Islet of Langerhans (tissue), 1 donor: ENCODE results near the gene KRTAP20-1.

Experiments used
- FAIRE-seq: peaks from one replicate; lab custom pipeline; 2011; peaks lifted over from hg19 to GRCh38; lab: Jason Lieb, UNC

Gene KRTAP20-1

DNA sequence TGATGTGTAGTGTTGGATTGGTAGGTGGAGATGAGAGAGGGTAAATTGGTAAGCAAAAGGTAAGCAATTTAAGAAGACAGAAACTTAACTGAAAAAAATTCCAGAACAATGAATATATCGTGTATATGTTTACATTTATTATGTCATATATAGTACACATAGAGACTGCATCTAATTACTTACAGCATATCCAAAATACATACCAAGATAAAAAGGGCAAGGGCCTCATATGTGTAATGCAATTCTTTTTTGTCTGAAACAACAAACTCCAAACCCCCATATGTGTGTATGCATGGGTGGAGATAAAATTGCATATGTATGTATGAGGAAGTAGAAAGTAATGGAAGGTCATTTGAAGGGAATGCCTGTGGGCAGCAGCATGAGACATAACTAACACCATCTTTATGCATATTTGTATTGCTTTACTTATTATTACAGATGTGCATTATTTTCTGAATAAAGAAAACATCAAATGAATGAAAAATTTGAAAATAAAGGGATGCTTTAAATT is 30.7 kb downstream of the KRTAP20-1 start:
- no peak for FAIRE-seq

DNA sequence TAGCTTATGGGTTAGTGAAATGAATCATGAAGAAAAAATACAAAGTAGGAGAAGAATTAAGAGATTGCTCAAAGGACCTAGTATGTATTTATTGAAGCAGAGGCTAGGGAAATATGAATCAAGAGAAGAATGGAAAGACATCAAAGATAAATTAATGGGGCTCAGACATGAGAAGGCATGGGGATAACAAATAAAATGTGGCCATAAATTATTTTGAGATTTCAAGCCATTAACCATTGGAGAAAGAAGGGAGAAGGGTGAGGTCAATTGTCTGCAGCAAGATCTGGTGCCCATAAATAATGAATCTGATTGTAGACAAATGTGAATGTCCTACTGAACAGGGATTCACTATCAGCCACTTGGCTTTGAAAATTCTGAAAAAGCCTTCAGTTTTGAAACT is 36.7 kb downstream of the KRTAP20-1 start:
- no peak for FAIRE-seq
